Measurements from ENCODE around the gene MFAP5. TPM values are rescaled to one million over a fixed set of nuclear protein-coding genes. Genes with fewer than 3 reads are reported as not detected.

The MFAP5 gene
- total RNA-seq: 20.3 and 95.2 TPM in 2 replicates

DNA sequence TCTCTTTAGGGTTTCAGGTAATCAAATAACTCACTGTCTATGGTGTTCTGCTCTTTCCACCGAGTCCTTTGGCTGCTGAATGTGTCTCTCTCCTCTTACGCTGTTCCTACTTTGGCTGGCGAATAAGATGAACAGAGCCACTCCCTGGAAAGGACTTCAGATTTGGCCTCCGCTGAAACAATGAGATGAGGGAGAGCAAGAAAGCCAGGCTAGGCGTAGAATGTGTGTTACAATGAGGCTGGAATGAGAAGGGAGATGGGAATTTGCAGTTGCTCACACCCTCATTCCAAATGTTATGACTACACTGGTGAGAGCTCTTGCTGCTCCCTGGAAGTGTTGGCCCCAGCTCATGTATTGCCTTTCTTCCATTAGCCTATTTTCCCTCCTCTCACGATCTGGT lies at the start of gene MFAP5:
Gene MFAP5 (minus strand): TSS at position 234 of the 400 bp plus-strand sequence. CDS start 722 bp downstream, outside the sequence.

DNA sequence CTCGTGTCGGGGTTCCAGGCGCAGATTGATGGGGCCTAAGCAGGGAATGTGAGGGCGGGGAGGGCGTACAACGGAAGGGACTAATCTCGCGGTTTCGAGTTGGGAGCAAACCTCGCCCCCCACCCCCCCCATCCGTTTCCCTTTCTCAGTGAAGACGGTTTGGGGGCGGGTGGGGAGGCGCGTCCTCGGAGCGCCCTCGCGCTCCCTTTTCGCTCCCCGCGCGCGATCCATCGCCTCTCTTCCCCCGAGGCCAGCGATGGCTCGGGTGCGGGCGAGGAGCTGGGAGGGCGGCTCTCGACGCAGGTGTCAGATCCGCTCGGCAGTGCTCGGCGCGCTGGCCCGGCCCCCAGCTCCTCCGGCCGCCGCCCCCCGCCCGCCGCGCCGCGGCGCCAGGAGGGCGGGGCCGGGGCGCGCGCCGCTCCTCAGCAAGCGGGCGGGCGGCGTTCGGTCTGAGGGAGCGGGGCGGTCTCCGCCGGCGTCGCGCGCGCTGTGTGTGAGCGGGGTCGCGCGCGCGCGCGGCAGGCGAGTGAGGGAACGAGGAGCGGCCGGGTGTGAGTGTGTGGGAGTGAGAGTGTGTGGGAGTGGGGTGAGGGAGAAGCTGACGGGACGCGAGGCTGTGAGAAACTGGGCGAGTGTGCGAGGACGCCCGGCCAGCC lies 35.0 kb upstream of the MFAP5 start, which contains the start of gene RIMKLB:
Gene RIMKLB (plus strand): TSS at position 516 of the 656 bp plus-strand sequence. CDS start 15,876 bp downstream, outside the sequence.

DNA sequence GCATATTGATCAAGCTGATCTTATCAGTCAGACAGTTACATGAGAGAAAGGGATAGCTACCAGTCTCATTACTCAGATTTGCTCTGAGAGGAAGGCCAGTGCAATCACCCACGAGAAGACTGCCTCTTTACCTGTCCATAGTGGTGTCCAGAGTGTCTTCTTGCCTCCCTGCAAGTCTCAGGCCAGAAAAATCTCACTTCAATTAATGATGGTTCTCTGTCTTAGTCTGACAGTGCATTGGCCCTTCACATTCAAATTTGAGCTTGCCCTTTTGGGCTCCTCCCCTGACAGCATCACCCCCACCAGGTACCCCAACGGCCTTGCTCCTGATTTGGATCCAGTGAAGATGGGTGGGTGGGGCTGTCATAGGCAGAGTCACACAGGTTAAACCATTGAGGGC lies 50.0 kb downstream of the MFAP5 start, which contains the start of gene AICDA:
Gene AICDA (minus strand): TSS at position 231 of the 400 bp plus-strand sequence. CDS start 92 bp downstream, at position 139.

Other genes with a start within 250 kb of the MFAP5 start
- not detected in 2 replicates for gene CLEC6A, start 206.9 kb downstream of the MFAP5 start, total RNA-seq
- gene CLEC4D, start 149.3 kb downstream of the MFAP5 start, total RNA-seq: not detected in 2 replicates
- gene CLEC4E, start 121.9 kb downstream of the MFAP5 start, total RNA-seq: not detected in 2 replicates
- gene AICDA, start 50.0 kb downstream of the MFAP5 start, total RNA-seq: not detected in 2 replicates
- 19.8 and 24.0 TPM in 2 replicates for gene RIMKLB, start 35.2 kb upstream of the MFAP5 start, total RNA-seq
- gene A2ML1, start 159.8 kb upstream of the MFAP5 start, total RNA-seq: 0.09 and 0.14 TPM in 2 replicates

All from smooth muscle cell of bladder (primary cell).